Activated CD4-positive, alpha-beta T cell treated with anti-CD3 and anti-CD28 coated beads for 24 hours (primary cell): Measurements from ENCODE around the gene NPC1.
A peak's percentile ranks its signal among the peaks of the same experiment; 100 is the strongest.

Source experiments
- DNase-seq, 2 donors: peaks; one replicate each; pipeline ENCODE4 v3.0.0-alpha.2; 2020; ENCODE audit warnings: low read depth in 2 of 2

Gene NPC1

GRCh38 chr18:23487738-23488570 is 98.4 kb downstream of the NPC1 start:
- DNase-seq, result peak; percentile 11 to 24

- no peak for DNase-seq
Observed at GRCh38 chr18:23485386-23485785, 100.9 kb downstream of the NPC1 start.

DNA sequence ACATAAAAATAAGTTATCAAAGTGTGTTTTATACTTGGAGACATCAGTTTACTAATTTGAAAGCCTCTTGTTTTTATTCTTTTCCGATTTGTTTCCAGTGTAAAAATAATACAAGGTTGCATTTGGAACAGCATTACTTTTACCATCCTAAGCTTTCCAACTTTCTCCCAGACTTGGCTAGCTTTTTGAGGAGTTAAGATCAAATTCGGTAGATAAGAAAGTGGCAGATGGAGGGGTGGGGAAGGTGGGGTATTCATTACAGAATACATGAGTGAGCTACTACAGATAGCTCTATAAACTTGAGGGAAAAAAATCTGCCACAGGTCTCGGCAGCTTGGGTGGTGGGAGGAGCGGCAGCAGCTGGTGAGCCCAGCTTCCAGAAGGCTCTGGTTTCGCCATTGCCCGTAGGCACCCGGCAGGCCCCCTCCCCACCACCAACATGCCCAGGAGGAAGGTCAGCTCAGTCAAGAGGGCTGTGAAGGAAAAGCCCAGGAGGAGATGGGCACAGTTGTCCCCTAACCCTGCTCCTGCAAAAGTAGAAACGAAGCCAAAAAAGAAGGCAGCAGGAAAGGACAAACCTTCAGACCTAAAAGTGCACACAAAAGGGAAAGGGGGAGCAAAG is 101.6 kb downstream of the NPC1 start:
- no peak for DNase-seq
